Measurements from ENCODE around the gene MRPL45.

Gene MRPL45

DNA sequence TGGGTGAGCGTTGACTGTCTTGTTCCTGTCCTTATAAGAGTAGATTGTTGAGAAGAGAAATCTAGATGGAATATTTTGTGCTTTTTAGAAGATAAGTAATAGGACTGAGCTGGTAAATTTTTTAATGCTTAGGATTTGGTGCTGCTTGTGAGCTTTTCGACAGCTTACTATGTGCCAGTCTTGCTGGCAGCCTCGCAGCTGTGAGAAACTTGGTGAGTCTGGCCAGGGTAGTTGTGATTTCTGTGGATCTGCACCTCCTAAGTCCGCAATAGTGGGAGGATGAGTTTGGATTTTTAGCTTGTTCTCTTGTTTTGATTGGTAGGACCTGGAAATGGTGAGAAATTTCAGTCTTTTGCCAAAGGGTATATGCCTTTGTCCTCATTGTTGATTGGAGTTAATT is 58.3 kb downstream of the MRPL45 start:
- Histone ChIP-seq H3K4me1 (ENCODE audit: control insufficient read depth in 1 of 2, insufficient read depth in 2 of 2, low read length in 2 of 2) (peaks cover 15 to 42% of the 10 kb centered on the region in 2 donors), H3K9ac (ENCODE audit: low read depth in 1 of 2, low read length in 2 of 2) (no peak overlapping the region), H3K9me3 (ENCODE audit: control insufficient read depth in 1 of 2, low read length in 2 of 2) (no peaks in the 10 kb centered on the region), H3K36me3 (ENCODE audit: control insufficient read depth in 1 of 2, insufficient read depth in 2 of 2, low read length in 2 of 2) (no peaks in the 10 kb centered on the region), H3K27ac (ENCODE audit: low read depth, low read length) (no peak overlapping the region), H3K4me3 (ENCODE audit: low read depth in 1 of 2, low read length in 2 of 2) (no peak overlapping the region), H3K27me3 (ENCODE audit: control insufficient read depth in 1 of 2, insufficient read depth in 2 of 2, low read length in 2 of 2) (no peaks in the 10 kb centered on the region)

GRCh38 chr17:38357486-38358123 is 60.6 kb downstream of the MRPL45 start:
- H3K4me1 ChIP-seq (ENCODE audit: control insufficient read depth in 1 of 2, insufficient read depth in 2 of 2, low read length in 2 of 2): peaks cover 15 to 34% of the 10 kb centered on the region in 2 donors
- no peaks in the 10 kb centered on the region for H3K9me3 ChIP-seq (ENCODE audit: control insufficient read depth in 1 of 2, low read length in 2 of 2)
- H3K4me3 ChIP-seq (ENCODE audit: low read depth in 1 of 2, low read length in 2 of 2): no peak overlapping the region
- H3K36me3 ChIP-seq (ENCODE audit: control insufficient read depth in 1 of 2, insufficient read depth in 2 of 2, low read length in 2 of 2): peaks cover 0 to 3% of the 10 kb centered on the region in 2 donors
- H3K27ac ChIP-seq (ENCODE audit: low read depth, low read length): no peak overlapping the region
- H3K9ac ChIP-seq (ENCODE audit: low read depth in 1 of 2, low read length in 2 of 2): no peak overlapping the region
- H3K27me3 ChIP-seq (ENCODE audit: control insufficient read depth in 1 of 2, insufficient read depth in 2 of 2, low read length in 2 of 2): no peaks in the 10 kb centered on the region

GRCh38 chr17:38358586-38359513 is 61.9 kb downstream of the MRPL45 start:
- Histone ChIP-seq H3K36me3 (ENCODE audit: control insufficient read depth in 1 of 2, insufficient read depth in 2 of 2, low read length in 2 of 2) (peaks cover 0 to 5% of the 10 kb centered on the region in 2 donors), H3K4me3 (ENCODE audit: low read depth in 1 of 2, low read length in 2 of 2) (no peak overlapping the region), H3K9ac (ENCODE audit: low read depth in 1 of 2, low read length in 2 of 2) (no peak overlapping the region), H3K27ac (ENCODE audit: low read depth, low read length) (no peak overlapping the region), H3K27me3 (ENCODE audit: control insufficient read depth in 1 of 2, insufficient read depth in 2 of 2, low read length in 2 of 2) (no peaks in the 10 kb centered on the region), H3K4me1 (ENCODE audit: control insufficient read depth in 1 of 2, insufficient read depth in 2 of 2, low read length in 2 of 2) (peaks cover 6 to 24% of the 10 kb centered on the region in 2 donors), H3K9me3 (ENCODE audit: control insufficient read depth in 1 of 2, low read length in 2 of 2) (no peaks in the 10 kb centered on the region)

GRCh38 chr17:38361694-38362465 is 64.9 kb downstream of the MRPL45 start:
- Histone ChIP-seq H3K27ac (ENCODE audit: low read depth, low read length) (no peak overlapping the region), H3K4me1 (ENCODE audit: control insufficient read depth in 1 of 2, insufficient read depth in 2 of 2, low read length in 2 of 2) (peaks cover 0 to 11% of the 10 kb centered on the region in 2 donors)

DNA sequence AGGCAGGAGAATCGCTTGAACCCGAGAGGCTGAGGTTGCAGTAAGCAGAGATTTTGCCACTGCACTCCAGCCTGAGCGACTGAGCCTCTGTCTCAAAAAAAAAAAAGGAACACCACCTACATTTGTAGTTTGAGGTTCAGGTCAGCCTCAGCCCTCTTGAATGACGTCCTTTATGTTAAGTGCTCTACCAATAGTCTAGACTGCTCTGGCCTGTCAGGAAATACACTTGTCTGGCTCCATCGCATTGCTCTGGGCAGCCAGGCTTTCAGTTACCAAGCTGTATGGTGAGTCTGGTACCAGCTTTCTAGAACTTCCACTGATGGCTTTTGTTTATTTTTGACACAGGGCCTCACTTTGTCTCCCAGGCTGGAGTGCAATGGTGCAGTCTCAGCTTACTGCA is 66.0 kb downstream of the MRPL45 start:
- H3K4me3 ChIP-seq (ENCODE audit: low read depth in 1 of 2, low read length in 2 of 2): no peak overlapping the region
- no peak overlapping the region for H3K27ac ChIP-seq (ENCODE audit: low read depth, low read length)
- H3K4me1 ChIP-seq (ENCODE audit: control insufficient read depth in 1 of 2, insufficient read depth in 2 of 2, low read length in 2 of 2): no peaks in the 10 kb centered on the region
- no peaks in the 10 kb centered on the region for H3K9me3 ChIP-seq (ENCODE audit: control insufficient read depth in 1 of 2, low read length in 2 of 2)
- peaks cover 0 to 38% of the 10 kb centered on the region in 2 donors for H3K36me3 ChIP-seq (ENCODE audit: control insufficient read depth in 1 of 2, insufficient read depth in 2 of 2, low read length in 2 of 2)
- no peaks in the 10 kb centered on the region for H3K27me3 ChIP-seq (ENCODE audit: control insufficient read depth in 1 of 2, insufficient read depth in 2 of 2, low read length in 2 of 2)
- no peak overlapping the region for H3K9ac ChIP-seq (ENCODE audit: low read depth in 1 of 2, low read length in 2 of 2)

More at GRCh38 chr17:38361694-38362465, 64.9 kb downstream of the MRPL45 start:
- H3K4me3 ChIP-seq (ENCODE audit: low read depth in 1 of 2, low read length in 2 of 2): no peak overlapping the region
- no peaks in the 10 kb centered on the region for H3K9me3 ChIP-seq (ENCODE audit: control insufficient read depth in 1 of 2, low read length in 2 of 2)
- no peaks in the 10 kb centered on the region for H3K27me3 ChIP-seq (ENCODE audit: control insufficient read depth in 1 of 2, insufficient read depth in 2 of 2, low read length in 2 of 2)
- no peak overlapping the region for H3K9ac ChIP-seq (ENCODE audit: low read depth in 1 of 2, low read length in 2 of 2)
- H3K36me3 ChIP-seq (ENCODE audit: control insufficient read depth in 1 of 2, insufficient read depth in 2 of 2, low read length in 2 of 2): peaks cover 0 to 33% of the 10 kb centered on the region in 2 donors

GRCh38 chr17:38364741-38365140 is 67.8 kb downstream of the MRPL45 start:
- H3K36me3 ChIP-seq (ENCODE audit: control insufficient read depth in 1 of 2, insufficient read depth in 2 of 2, low read length in 2 of 2): peaks cover 6 to 48% of the 10 kb centered on the region in 2 donors
- H3K9ac ChIP-seq (ENCODE audit: low read depth in 1 of 2, low read length in 2 of 2): no peak overlapping the region
- no peaks in the 10 kb centered on the region for H3K4me1 ChIP-seq (ENCODE audit: control insufficient read depth in 1 of 2, insufficient read depth in 2 of 2, low read length in 2 of 2)
- no peaks in the 10 kb centered on the region for H3K9me3 ChIP-seq (ENCODE audit: control insufficient read depth in 1 of 2, low read length in 2 of 2)
- no peaks in the 10 kb centered on the region for H3K27me3 ChIP-seq (ENCODE audit: control insufficient read depth in 1 of 2, insufficient read depth in 2 of 2, low read length in 2 of 2)
- H3K27ac ChIP-seq (ENCODE audit: low read depth, low read length): no peak overlapping the region
- H3K4me3 ChIP-seq (ENCODE audit: low read depth in 1 of 2, low read length in 2 of 2): no peak overlapping the region

DNA sequence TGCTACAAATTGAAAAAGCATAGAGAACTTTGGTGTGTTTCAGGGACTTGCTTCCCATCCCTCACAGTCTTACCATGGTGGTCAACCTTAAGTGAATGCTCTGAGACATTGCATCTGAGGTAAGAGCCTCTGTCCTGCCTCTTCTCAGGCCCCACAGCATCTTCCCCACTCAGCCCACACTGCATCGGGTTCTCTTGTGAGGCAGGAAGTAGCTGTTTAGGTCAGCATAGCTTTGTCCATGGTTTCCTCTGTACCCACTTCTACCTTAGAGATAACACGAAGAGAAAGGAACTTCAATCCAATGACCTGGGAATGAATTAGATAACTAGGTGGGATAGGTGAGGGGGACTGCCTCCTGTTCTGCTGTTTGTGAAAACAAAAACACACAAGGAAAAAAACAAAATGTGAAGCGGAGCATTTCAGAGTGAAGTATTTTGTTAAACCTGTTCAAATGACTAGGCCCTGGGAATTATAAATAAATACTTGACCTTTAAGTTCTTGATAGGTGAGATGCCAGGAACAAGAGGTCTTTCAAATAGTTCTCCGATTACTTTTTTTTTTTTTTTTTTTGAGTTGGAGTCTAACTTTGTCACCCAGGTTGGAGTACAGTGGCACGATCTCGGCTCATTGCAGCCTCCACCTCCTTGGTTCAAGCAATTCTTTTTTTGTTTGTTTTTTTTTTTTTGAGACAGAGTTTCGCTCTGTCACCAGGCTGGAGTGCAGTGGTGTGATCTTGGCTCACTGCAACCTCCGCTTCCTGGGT is 72.3 kb downstream of the MRPL45 start:
- H3K4me1 ChIP-seq (ENCODE audit: control insufficient read depth in 1 of 2, insufficient read depth in 2 of 2, low read length in 2 of 2): no peaks in the 10 kb centered on the region
- H3K9ac ChIP-seq (ENCODE audit: low read depth in 1 of 2, low read length in 2 of 2): no peak overlapping the region
- H3K36me3 ChIP-seq (ENCODE audit: control insufficient read depth in 1 of 2, insufficient read depth in 2 of 2, low read length in 2 of 2): peaks cover 6 to 52% of the 10 kb centered on the region in 2 donors
- H3K27ac ChIP-seq (ENCODE audit: low read depth, low read length): no peak overlapping the region
- no peaks in the 10 kb centered on the region for H3K9me3 ChIP-seq (ENCODE audit: control insufficient read depth in 1 of 2, low read length in 2 of 2)
- no peak overlapping the region for H3K4me3 ChIP-seq (ENCODE audit: low read depth in 1 of 2, low read length in 2 of 2)
- H3K27me3 ChIP-seq (ENCODE audit: control insufficient read depth in 1 of 2, insufficient read depth in 2 of 2, low read length in 2 of 2): no peaks in the 10 kb centered on the region

Measured in duodenal mucosa (tissue), 2 donors.